IMR-90 (cell line): ENCODE results near the gene HAGHL.

Experiments used
- BHLHE40 ChIP-seq: fragments of 150-350 bp; IDR thresholded peaks from 2 replicates; pipeline ENCODE4 v1.6.1; 2016; ENCODE audit warnings: mild to moderate bottlenecking, low read depth, low read length
- CEBPB ChIP-seq: IDR thresholded peaks from 2 replicates; pipeline ENCODE4 v1.6.1; 2012; ENCODE audit warnings: low read depth, low read length, improper control_type of control experiment
- CHD1 ChIP-seq: IDR thresholded peaks from 2 replicates; pipeline ENCODE4 v1.6.1; 2012; ENCODE audit warnings: low read depth, low read length, improper control_type of control experiment
- FOS ChIP-seq: fragments of 150-350 bp; IDR thresholded peaks from 2 replicates; pipeline ENCODE4 v1.6.1; 2016; ENCODE audit warnings: low read depth, low read length
- MAZ ChIP-seq: IDR thresholded peaks from 2 replicates; pipeline ENCODE4 v1.6.1; 2012; ENCODE audit warnings: low read depth, mild to moderate bottlenecking, low read length, improper control_type of control experiment, moderate library complexity, borderline replicate concordance
- MXI1 ChIP-seq: IDR thresholded peaks from 2 replicates; pipeline ENCODE4 v1.6.1; 2012; ENCODE audit warnings: low read depth, mild to moderate bottlenecking, low read length, moderate library complexity, borderline replicate concordance
- NFE2L2 ChIP-seq: fragments of 150-350 bp; IDR thresholded peaks from 2 replicates; pipeline ENCODE4 v1.6.1; 2016; ENCODE audit warnings: low read depth, mild to moderate bottlenecking, low read length
- POLR2A ChIP-seq: IDR thresholded peaks from 2 replicates; pipeline ENCODE4 v1.6.1; 2012; ENCODE audit warnings: mild to moderate bottlenecking, low read depth, low read length
- RAD21 ChIP-seq: IDR thresholded peaks from 2 replicates; pipeline ENCODE4 v1.6.1; 2012; ENCODE audit warnings: low read length, improper control_type of control experiment
- RFX5 ChIP-seq: IDR thresholded peaks from 2 replicates; pipeline ENCODE4 v1.8.0; 2012; ENCODE audit warnings: low read depth, mild to moderate bottlenecking, low read length, moderate library complexity
- SMC3 ChIP-seq: fragments of 150-350 bp; IDR thresholded peaks from 2 replicates; pipeline ENCODE4 v1.6.1; 2016; ENCODE audit warnings: low read depth, mild to moderate bottlenecking, antibody characterized with exemption, low read length, moderate library complexity
- TF ChIP-seq, protein P1 (sequence below): conservative IDR thresholded peaks from 2 replicates; pipeline ENCODE4 v1.5.1; 2012; ENCODE audit warnings: mild to moderate bottlenecking, low read depth, low read length, improper control_type of control experiment
- TF ChIP-seq, protein P2 (sequence below): fragments of 150-350 bp; IDR thresholded peaks from 2 replicates; pipeline ENCODE4 v1.6.1; 2017; ENCODE audit warnings: mild to moderate bottlenecking, antibody characterized with exemption, low read length, low read depth
- TF ChIP-seq, protein P3 (sequence below): fragments of 150-350 bp; IDR thresholded peaks from 2 replicates; pipeline ENCODE4 v1.6.1; 2016; ENCODE audit warnings: low read depth, mild to moderate bottlenecking, low read length, moderate library complexity, borderline replicate concordance

DNA sequence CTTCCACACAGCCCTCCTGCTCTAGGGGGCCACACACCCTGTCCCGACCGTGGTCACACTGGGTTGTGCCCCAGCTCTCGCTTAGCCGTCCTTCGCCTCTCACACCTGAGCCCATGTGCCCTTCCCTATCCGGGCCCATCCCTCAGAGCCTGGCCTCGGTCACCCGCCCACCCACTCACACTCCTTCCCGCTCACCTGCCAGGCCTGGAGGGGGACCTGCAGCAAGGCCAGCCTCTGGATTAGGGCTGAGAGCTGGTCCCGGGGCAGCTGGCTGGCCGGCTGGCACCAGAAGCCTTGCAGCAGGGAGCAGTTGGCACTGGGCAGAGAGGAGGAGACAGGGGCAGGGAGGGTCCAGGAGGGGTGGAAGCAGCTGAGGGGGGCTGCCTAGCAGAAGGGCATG, 51.5 kb downstream of the HAGHL start:
- TF ChIP-seq, protein P1, sequence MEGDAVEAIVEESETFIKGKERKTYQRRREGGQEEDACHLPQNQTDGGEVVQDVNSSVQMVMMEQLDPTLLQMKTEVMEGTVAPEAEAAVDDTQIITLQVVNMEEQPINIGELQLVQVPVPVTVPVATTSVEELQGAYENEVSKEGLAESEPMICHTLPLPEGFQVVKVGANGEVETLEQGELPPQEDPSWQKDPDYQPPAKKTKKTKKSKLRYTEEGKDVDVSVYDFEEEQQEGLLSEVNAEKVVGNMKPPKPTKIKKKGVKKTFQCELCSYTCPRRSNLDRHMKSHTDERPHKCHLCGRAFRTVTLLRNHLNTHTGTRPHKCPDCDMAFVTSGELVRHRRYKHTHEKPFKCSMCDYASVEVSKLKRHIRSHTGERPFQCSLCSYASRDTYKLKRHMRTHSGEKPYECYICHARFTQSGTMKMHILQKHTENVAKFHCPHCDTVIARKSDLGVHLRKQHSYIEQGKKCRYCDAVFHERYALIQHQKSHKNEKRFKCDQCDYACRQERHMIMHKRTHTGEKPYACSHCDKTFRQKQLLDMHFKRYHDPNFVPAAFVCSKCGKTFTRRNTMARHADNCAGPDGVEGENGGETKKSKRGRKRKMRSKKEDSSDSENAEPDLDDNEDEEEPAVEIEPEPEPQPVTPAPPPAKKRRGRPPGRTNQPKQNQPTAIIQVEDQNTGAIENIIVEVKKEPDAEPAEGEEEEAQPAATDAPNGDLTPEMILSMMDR: no peak
- TF ChIP-seq BHLHE40 (no peak), NFE2L2 (no peak), POLR2A (no peak), RAD21 (no peak), RFX5 (no peak), MXI1 (no peak), MAZ (no peak), FOS (no peak), CEBPB (no peak), SMC3 (no peak), CHD1 (no peak)
- TF ChIP-seq, protein P2, sequence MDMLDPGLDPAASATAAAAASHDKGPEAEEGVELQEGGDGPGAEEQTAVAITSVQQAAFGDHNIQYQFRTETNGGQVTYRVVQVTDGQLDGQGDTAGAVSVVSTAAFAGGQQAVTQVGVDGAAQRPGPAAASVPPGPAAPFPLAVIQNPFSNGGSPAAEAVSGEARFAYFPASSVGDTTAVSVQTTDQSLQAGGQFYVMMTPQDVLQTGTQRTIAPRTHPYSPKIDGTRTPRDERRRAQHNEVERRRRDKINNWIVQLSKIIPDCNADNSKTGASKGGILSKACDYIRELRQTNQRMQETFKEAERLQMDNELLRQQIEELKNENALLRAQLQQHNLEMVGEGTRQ: no peak
- TF ChIP-seq, protein P3, sequence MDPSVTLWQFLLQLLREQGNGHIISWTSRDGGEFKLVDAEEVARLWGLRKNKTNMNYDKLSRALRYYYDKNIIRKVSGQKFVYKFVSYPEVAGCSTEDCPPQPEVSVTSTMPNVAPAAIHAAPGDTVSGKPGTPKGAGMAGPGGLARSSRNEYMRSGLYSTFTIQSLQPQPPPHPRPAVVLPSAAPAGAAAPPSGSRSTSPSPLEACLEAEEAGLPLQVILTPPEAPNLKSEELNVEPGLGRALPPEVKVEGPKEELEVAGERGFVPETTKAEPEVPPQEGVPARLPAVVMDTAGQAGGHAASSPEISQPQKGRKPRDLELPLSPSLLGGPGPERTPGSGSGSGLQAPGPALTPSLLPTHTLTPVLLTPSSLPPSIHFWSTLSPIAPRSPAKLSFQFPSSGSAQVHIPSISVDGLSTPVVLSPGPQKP: no peak
